Epithelial cell of proximal tubule (primary cell): ENCODE results near the gene SMIM27. TPM values are rescaled to one million over a fixed set of nuclear protein-coding genes. Genes with fewer than 3 reads are reported as not detected.

Experiments used
- DNase-seq: peaks from one replicate; pipeline ENCODE4 v3.0.0-alpha.2; 2011; ENCODE audit warnings: low read depth
- H3K4me3 ChIP-seq: 2 replicates; pipeline ENCODE4 v1.5.1; 2011; ENCODE audit warnings: low read depth, mild to moderate bottlenecking, low read length
- total RNA-seq: library from RNA; depleted of rRNA; stranded (reverse); fragments of >200 nt; gene quantifications from 2 replicates; pipeline ENCODE4 v1.2.3, GENCODE V29; 2015
- TF ChIP-seq, protein P1 (sequence below): conservative IDR thresholded peaks from 2 replicates; pipeline ENCODE4 v1.5.1; 2012; ENCODE audit warnings: low read depth, mild to moderate bottlenecking, low read length

The SMIM27 gene
- total RNA-seq, 1 donor from 2014 or later = 8.7 TPM

DNA sequence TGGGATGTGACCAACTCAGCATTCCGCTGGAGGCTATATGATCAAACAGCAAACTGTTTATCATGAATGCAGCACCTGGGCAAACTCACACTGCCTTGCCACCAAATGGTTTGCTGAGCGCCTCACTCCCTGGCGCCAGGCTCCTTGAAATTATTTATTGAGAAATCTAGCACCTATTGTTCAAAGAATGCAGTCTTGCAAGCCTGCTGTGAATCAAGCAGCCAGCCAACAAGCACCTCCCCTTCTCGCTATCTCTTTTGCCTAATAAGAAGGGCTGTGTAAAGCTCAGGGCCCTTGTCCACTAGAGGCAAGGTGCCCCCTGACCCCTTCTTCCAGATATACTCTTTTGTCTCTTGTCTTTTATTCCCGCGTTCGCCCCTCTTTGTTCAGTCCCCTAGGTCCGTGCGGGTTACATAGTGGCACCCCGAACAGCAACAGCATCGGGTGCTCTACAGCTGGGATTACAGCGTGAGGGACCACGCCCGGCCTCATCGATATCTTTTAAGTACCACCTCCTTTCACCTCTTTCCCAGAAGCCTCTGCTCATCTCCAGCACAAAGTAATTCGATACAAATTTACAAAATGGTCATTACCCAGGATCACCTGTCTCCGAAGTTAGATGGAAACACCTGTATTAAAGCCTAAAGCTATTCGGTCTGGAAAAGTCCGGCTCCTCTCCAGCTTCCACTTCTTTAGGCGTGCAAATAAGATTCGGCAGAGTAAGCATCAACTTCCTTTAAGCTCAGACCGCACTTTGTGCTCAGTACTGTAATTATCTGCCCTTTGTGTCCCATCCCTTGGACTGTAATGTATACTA, 27.0 kb upstream of the SMIM27 start:
- H3K4me3 ChIP-seq = peak overlapping the region; percentile 70
- TF ChIP-seq, protein P1, sequence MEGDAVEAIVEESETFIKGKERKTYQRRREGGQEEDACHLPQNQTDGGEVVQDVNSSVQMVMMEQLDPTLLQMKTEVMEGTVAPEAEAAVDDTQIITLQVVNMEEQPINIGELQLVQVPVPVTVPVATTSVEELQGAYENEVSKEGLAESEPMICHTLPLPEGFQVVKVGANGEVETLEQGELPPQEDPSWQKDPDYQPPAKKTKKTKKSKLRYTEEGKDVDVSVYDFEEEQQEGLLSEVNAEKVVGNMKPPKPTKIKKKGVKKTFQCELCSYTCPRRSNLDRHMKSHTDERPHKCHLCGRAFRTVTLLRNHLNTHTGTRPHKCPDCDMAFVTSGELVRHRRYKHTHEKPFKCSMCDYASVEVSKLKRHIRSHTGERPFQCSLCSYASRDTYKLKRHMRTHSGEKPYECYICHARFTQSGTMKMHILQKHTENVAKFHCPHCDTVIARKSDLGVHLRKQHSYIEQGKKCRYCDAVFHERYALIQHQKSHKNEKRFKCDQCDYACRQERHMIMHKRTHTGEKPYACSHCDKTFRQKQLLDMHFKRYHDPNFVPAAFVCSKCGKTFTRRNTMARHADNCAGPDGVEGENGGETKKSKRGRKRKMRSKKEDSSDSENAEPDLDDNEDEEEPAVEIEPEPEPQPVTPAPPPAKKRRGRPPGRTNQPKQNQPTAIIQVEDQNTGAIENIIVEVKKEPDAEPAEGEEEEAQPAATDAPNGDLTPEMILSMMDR = no peak
- DNase-seq = no peak

GRCh38 chr9:32525709-32526030, 26.5 kb upstream of the SMIM27 start:
- no peak for DNase-seq
- TF ChIP-seq, protein P1 = no peak
- H3K4me3 ChIP-seq = peak overlapping the region; percentile 70

- peak; percentile 71 for DNase-seq
- TF ChIP-seq, protein P1 = peak; percentile 62
Observed at GRCh38 chr9:32526041-32526706, 26.0 kb upstream of the SMIM27 start, which contains the start of gene RIGI. Gene RIGI, minus strand, starts transcription at chr9:32526196. Its CDS starts 30 bp downstream, at chr9:32526166.

DNA sequence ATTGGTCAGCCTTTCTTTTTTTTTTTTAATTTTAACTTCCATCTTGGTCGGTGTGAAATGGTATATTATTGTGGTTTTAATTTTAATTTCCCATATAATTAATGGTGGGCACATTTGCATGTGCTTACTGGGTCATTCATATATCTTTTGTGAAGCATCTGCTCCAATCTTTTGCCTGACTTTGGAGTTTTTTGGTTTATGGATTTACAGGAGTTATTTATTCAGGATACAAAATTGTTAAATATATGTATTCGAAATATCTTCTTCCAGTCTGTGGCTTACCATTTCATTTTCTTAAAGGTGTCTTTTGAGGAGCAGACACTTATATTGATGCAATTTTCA, 25.4 kb upstream of the SMIM27 start:
- DNase-seq = no peak
- TF ChIP-seq, protein P1 = no peak

More at GRCh38 chr9:32526041-32526706, 26.0 kb upstream of the SMIM27 start, which contains the start of gene RIGI:
- H3K4me3 ChIP-seq = peak within 1 kb of the TSS; percentile 70

GRCh38 chr9:32533336-32533735, 18.8 kb upstream of the SMIM27 start:
- no peak overlapping the region for H3K4me3 ChIP-seq
- TF ChIP-seq, protein P1 = no peak
- DNase-seq = no peak

More for the DNA sequence above, 25.4 kb upstream of the SMIM27 start:
- peak overlapping the region; percentile 70 for H3K4me3 ChIP-seq

DNA sequence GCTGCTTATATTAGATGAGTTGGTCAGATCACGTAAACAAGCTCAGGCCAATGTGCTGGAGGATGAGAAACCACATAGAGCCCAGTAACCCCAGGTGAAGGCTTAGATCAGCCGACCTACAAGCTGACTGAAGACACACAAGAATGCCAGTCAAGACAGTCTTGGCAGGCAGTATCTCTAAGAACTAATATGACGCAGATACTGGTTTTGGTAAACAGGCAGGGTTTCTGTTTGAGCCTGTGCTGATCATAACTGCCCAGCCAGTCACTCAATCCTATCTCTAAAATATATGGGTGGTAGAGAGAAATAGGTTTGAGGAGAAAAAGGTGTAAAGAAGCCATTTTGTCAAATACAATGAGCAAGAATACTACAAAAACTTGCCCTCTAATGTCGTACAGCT, 18.3 kb upstream of the SMIM27 start:
- TF ChIP-seq, protein P1 = no peak
- DNase-seq = no peak
- H3K4me3 ChIP-seq = no peak overlapping the region
